ENCODE measurements around the gene GRID1. TPM values are rescaled to one million over a fixed set of nuclear protein-coding genes. Genes with fewer than 3 reads are reported as not detected.

The GRID1 gene
- total RNA-seq, 1 experiment from 2014 or later, result 5.6 TPM

GRCh38 chr10:86063341-86063740 lies 303.3 kb downstream of the GRID1 start:
- Histone ChIP-seq H3K9me2 (ENCODE audit: insufficient read depth) (no peaks in the 10 kb centered on the region), H3K9ac (ENCODE audit: low read length) (no peak overlapping the region), H3K27me3 (ENCODE audit: insufficient read depth, low read length) (no peaks in the 10 kb centered on the region; the same call in 1 of the 2 replicates), H3K79me2 (ENCODE audit: insufficient read depth, low read length) (no peaks in the 10 kb centered on the region), H3K27ac (ENCODE audit: low read depth, low read length) (no peak overlapping the region), H3K4me3 (replicated peaks in 1 of 2; ENCODE audit: low read depth in 1 of 2, low read length in 2 of 2) (no peak overlapping the region), H4K20me1 (ENCODE audit: insufficient read depth) (no peaks in the 10 kb centered on the region), H3K9me3 (ENCODE audit: control insufficient read depth in 1 of 2, insufficient read depth in 1 of 2, low read depth in 1 of 2, low read length in 2 of 2) (no peaks in the 10 kb centered on the region), H2AFZ (ENCODE audit: low read depth, low read length, poor library complexity, severe bottlenecking) (no peak overlapping the region), H3K36me3 (ENCODE audit: control insufficient read depth in 1 of 2, insufficient read depth in 2 of 2, low read length in 2 of 2) (no peaks in the 10 kb centered on the region), H3K4me1 (ENCODE audit: control insufficient read depth in 1 of 2, insufficient read depth in 2 of 2, low read length in 2 of 2) (no peaks in the 10 kb centered on the region), H3K4me2 (ENCODE audit: low read length) (no peak overlapping the region)
- RAD21 ChIA-PET (ENCODE audit: low non-redundant PET in 1 of 2, low total read pairs in 2 of 2, uncharacterized antibody in 2 of 2, unreplicated experiment in 2 of 2), result no interaction called here
- BruUV-seq (replicated peaks), result no TSS peak
- TF ChIP-seq MAX (IDR thresholded peaks at IDR 0.05) (no peak), SRF (IDR thresholded peaks at IDR 0.05; ENCODE audit: low read depth) (no peak), ZFX (IDR thresholded peaks at IDR 0.05) (no peak), ELF1 (IDR thresholded peaks at IDR 0.05; ENCODE audit: borderline replicate concordance, low read depth) (no peak), CTCF (IDR thresholded peaks at IDR 0.05 in 2 of 3, conservative IDR thresholded peaks at IDR 0.05 in 1 of 3; ENCODE audit: borderline replicate concordance in 1 of 3, insufficient read depth in 1 of 3, low read depth in 2 of 3, low read length in 2 of 3) (no peak), JUND (IDR thresholded peaks at IDR 0.05) (no peak), YY1 (IDR thresholded peaks at IDR 0.05; ENCODE audit: extremely low read depth, insufficient replicate concordance, low read depth, low read length) (no peak), POLR2AphosphoS5 (IDR thresholded peaks at IDR 0.05; ENCODE audit: low read depth, low read length) (no peak), CBX3 (IDR thresholded peaks at IDR 0.05; ENCODE audit: low read depth) (no peak), SIN3A (IDR thresholded peaks at IDR 0.05; ENCODE audit: low read depth) (no peak), POLR2A (IDR thresholded peaks at IDR 0.05; ENCODE audit: borderline replicate concordance, extremely low read depth, insufficient read depth, insufficient read length) (no peak), ZBTB33 (IDR thresholded peaks at IDR 0.05; ENCODE audit: extremely low read depth, insufficient replicate concordance, low read length) (no peak), ATF3 (IDR thresholded peaks at IDR 0.05) (no peak), SP1 (IDR thresholded peaks at IDR 0.05; ENCODE audit: low read depth) (no peak), EZH2 (IDR thresholded peaks at IDR 0.05) (no peak), REST (IDR thresholded peaks at IDR 0.05; ENCODE audit: low read depth) (no peak), FOSL1 (IDR thresholded peaks at IDR 0.05; ENCODE audit: low read depth) (no peak), EZH2phosphoT487 (IDR thresholded peaks at IDR 0.05; ENCODE audit: borderline replicate concordance) (no peak), CEBPB (IDR thresholded peaks at IDR 0.05; ENCODE audit: low read depth) (no peak), TCF7L2 (IDR thresholded peaks at IDR 0.05; ENCODE audit: borderline replicate concordance, extremely low read depth, insufficient read depth, insufficient read length) (no peak)
- POLR2A ChIA-PET, result no interaction called here
- no peak for ATAC-seq
- DNase-seq (ENCODE audit: low read depth, low spot score), result no peak
- CTCF ChIA-PET, result no interaction called here
- intact Hi-C loops (cut with micrococcal nuclease), result no loop called here

Measured in HCT116 (cell line).